Endothelial cell of umbilical vein (primary cell): Measurements from ENCODE around the gene SLC25A53.

Experiments
- CTCF ChIP-seq, 2 donors: IDR thresholded peaks; 1 replicate in 1 of 2; 2 replicates in 1 of 2; pipeline ENCODE4 v1.5.1; 2011; ENCODE audit warnings: low read length in 2 of 2, mild to moderate bottlenecking in 2 of 2, moderate library complexity in 2 of 2, control low read depth in 1 of 2, inconsistent platforms in 1 of 2, low read depth in 1 of 2; ENCODE audit not compliant: insufficient read depth in 1 of 2; ENCODE audit errors: extremely low read depth in 1 of 2
- GATA2 ChIP-seq: IDR thresholded peaks from 2 replicates; pipeline ENCODE4 v1.7.0; 2011; ENCODE audit warnings: low read depth, mild to moderate bottlenecking, moderate library complexity, mixed read lengths, low read length; ENCODE audit not compliant: insufficient read length, insufficient read depth
- POLR2A ChIP-seq: IDR thresholded peaks from 2 replicates; pipeline ENCODE4 v1.6.1; 2012; ENCODE audit warnings: low read depth, mild to moderate bottlenecking, control low read depth, low read length
- POLR2AphosphoS5 ChIP-seq: IDR thresholded peaks from 2 replicates; pipeline ENCODE4 v1.6.1; 2012; ENCODE audit warnings: low read depth, mild to moderate bottlenecking, control low read depth, low read length, moderate library complexity; ENCODE audit not compliant: insufficient read depth

- no peak for TF ChIP-seq POLR2AphosphoS5
- TF ChIP-seq POLR2A: no peak
- TF ChIP-seq CTCF (IDR thresholded peaks at IDR 0.05; ENCODE audit: extremely low read depth in 1 of 2, insufficient read depth in 1 of 2, low read depth in 1 of 2, low read length in 2 of 2): no peak
- TF ChIP-seq GATA2: no peak
Observed at GRCh38 chrX:104117759-104118158, 39.0 kb downstream of the SLC25A53 start.
